K562 (cell line): ENCODE measurements around the gene ZDHHC14. TPM values are rescaled to one million over a fixed set of nuclear protein-coding genes. Genes with fewer than 3 reads are reported as not detected.

Experiments
- ARID1B ChIP-seq: fragments of 450-650 bp; IDR thresholded peaks from 2 replicates; pipeline ENCODE4 v1.6.1; 2016; ENCODE audit warnings: antibody characterized with exemption, mild to moderate bottlenecking, inconsistent platforms
- BHLHE40 ChIP-seq: IDR thresholded peaks from 2 replicates; pipeline ENCODE4 v1.6.1; 2011; ENCODE audit warnings: low read length, improper control_type of control experiment
- CAMTA2 ChIP-seq: fragments of 250-450 bp; sonication (Bioruptor Pico); conservative IDR thresholded peaks from 2 replicates; pipeline ENCODE4 v1.5.1; 2022
- CCNT2 ChIP-seq: IDR thresholded peaks from 2 replicates; pipeline ENCODE4 v1.6.1; 2011; ENCODE audit warnings: borderline replicate concordance, low read depth, mild to moderate bottlenecking, moderate library complexity, mixed read lengths, low read length; ENCODE audit not compliant: insufficient read length; ENCODE audit errors: extremely low read depth
- CTBP1 ChIP-seq: fragments of 450-650 bp; IDR thresholded peaks from 2 replicates; pipeline ENCODE4 v1.6.1; 2016; ENCODE audit warnings: borderline replicate concordance
- FOSL1 ChIP-seq: fragments of 200-800 bp; sonication (Bioruptor generic); conservative IDR thresholded peaks from 2 replicates; pipeline ENCODE4 v1.6.1; 2016; ENCODE audit warnings: missing genetic modification characterization, missing compliant biosample characterization
- GATA2 ChIP-seq: sonication (generic); formaldehyde crosslinking; IDR thresholded peaks from 2 replicates; pipeline ENCODE4 v1.4.0; 2020; ENCODE audit warnings: mild to moderate bottlenecking, missing genetic modification reagents
- HNRNPL ChIP-seq: fragments of 200-400 bp; formaldehyde crosslinking; IDR thresholded peaks from 2 replicates; pipeline ENCODE4 v1.6.1; 2017; ENCODE audit warnings: low read depth, mild to moderate bottlenecking, low read length
- LEF1 ChIP-seq: fragments of 450-650 bp; IDR thresholded peaks from 2 replicates; pipeline ENCODE4 v1.6.1; 2016; ENCODE audit warnings: mild to moderate bottlenecking
- MEIS2 ChIP-seq: fragments of 450-650 bp; IDR thresholded peaks from 2 replicates; pipeline ENCODE4 v1.6.1; 2014; ENCODE audit warnings: mild to moderate bottlenecking; ENCODE audit not compliant: partially characterized antibody
- MTA2 ChIP-seq: fragments of 450-650 bp; IDR thresholded peaks from 2 replicates; pipeline ENCODE4 v1.6.1; 2016; ENCODE audit warnings: low read depth
- NCOA1 ChIP-seq: fragments of 450-650 bp; IDR thresholded peaks from 2 replicates; pipeline ENCODE4 v1.6.1; 2016; ENCODE audit warnings: low read depth
- PCBP2 ChIP-seq: fragments of 200-400 bp; formaldehyde crosslinking; IDR thresholded peaks from 2 replicates; pipeline ENCODE4 v1.6.1; 2018; ENCODE audit warnings: low read length, low read depth, mild to moderate bottlenecking, moderate library complexity; ENCODE audit not compliant: poor library complexity, severe bottlenecking
- SIN3A ChIP-seq, 2 experiments: fragments of 150-350 bp in 1 of 2; IDR thresholded peaks; 2 replicates each; pipeline ENCODE4 v1.6.1; 2011 to 2016; ENCODE audit warnings: borderline replicate concordance in 2 of 2, low read depth in 2 of 2, low read length in 2 of 2, mild to moderate bottlenecking in 2 of 2, moderate library complexity in 2 of 2; ENCODE audit not compliant: control insufficient read depth in 1 of 2
- SP2 ChIP-seq: IDR thresholded peaks from 2 replicates; pipeline ENCODE4 v1.6.1; 2011; ENCODE audit warnings: mild to moderate bottlenecking, low read depth, low read length, moderate library complexity; ENCODE audit not compliant: poor library complexity, severe bottlenecking; ENCODE audit errors: extremely low read depth
- TBL1XR1 ChIP-seq, 2 experiments: IDR thresholded peaks; 2 replicates each; pipeline ENCODE4 v1.6.1; 2012; ENCODE audit warnings: improper control_type of control experiment in 2 of 2, low read length in 2 of 2, mild to moderate bottlenecking in 1 of 2
- TCF3 ChIP-seq: sonication (generic); formaldehyde crosslinking; IDR thresholded peaks from 2 replicates; pipeline ENCODE4 v1.4.0; 2020; ENCODE audit warnings: mild to moderate bottlenecking, missing genetic modification reagents
- TEAD4 ChIP-seq, 2 experiments: sonication (generic) in 1 of 2; formaldehyde crosslinking in 1 of 2; IDR thresholded peaks; 2 replicates each; pipeline versions ENCODE4 v1.6.1 to v1.8.0; 2012 to 2022; ENCODE audit warnings: borderline replicate concordance in 1 of 2, inconsistent platforms in 1 of 2, low read length in 1 of 2, mild to moderate bottlenecking in 1 of 2, missing genetic modification reagents in 1 of 2
- VEZF1 ChIP-seq: fragments of 200-800 bp; sonication (Bioruptor generic); IDR thresholded peaks from 2 replicates; pipeline ENCODE4 v1.6.1; 2017; ENCODE audit warnings: missing genetic modification characterization, missing compliant biosample characterization
- ZFP36 ChIP-seq: fragments of 150-350 bp; IDR thresholded peaks from 2 replicates; pipeline ENCODE4 v1.6.1; 2018; ENCODE audit warnings: low read length, low read depth; ENCODE audit not compliant: partially characterized antibody
- ZNF592 ChIP-seq: fragments of 450-650 bp; IDR thresholded peaks from 2 replicates; pipeline ENCODE4 v1.6.1; 2017; ENCODE audit warnings: antibody characterized with exemption, mild to moderate bottlenecking
- ZSCAN32 ChIP-seq: fragments of 450-650 bp; formaldehyde crosslinking; IDR thresholded peaks from 2 replicates; pipeline ENCODE4 v1.4.0; 2020; ENCODE audit warnings: mild to moderate bottlenecking, moderate library complexity
- polyA plus RNA-seq, 8 experiments: library from polyadenylated mRNA; depleted of rRNA in 4 of 8; stranded (reverse) in 5 of 8; unstranded in 3 of 8; fragments of >200 nt; fragmentation: Nextera tagmentation in 2 of 8; fragmentation: Illumina TruSeq in 1 of 8; extraction: Ambion mirVana in 2 of 8; extraction: Trizol in 1 of 8; gene quantifications; 2 replicates each; pipeline versions ENCODE4 v1.2.1 to v1.2.3, GENCODE V29; 2011 to 2014; ENCODE audit warnings: inconsistent platforms in 1 of 8, missing spikeins in 1 of 8
- total RNA-seq, 7 experiments: library from RNA; depleted of rRNA in 6 of 7; stranded (reverse); fragments of >200 nt in 6 of 7; fragmentation: Illumina TruSeq in 2 of 7; extraction: Trizol in 2 of 7; gene quantifications; 2 replicates each; pipeline versions ENCODE4 v1.2.1 to v1.2.3, GENCODE V29; 2011 to 2021; ENCODE audit warnings: low replicate concordance in 1 of 7

The ZDHHC14 gene
- total and polyA plus RNA-seq, 9 of the 15 experiments (the other 6 are each of a cell fraction or from before 2014, with no cell fraction given), result 0.92 to 23.1 (median 13.8) TPM

DNA sequence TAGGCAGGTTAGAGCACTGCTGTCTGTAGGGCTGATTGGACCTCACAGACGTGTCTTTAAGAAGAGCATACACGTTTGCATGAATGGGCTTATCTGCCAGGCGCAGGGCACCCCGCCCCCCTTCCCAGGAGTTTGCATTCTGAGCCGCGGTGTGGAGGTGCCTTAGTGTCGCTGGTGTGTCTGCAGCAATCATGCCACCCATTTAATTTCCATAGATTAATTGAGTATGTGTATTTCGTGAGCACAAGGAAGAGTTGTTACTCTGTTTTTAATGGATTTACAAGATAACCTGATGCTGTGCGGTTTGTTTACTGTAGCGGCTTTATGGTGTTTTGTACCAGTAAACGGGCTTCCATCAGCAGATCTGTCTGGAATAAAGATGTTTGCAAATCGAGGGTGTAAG is 107.7 kb downstream of the ZDHHC14 start (continued):
- TF ChIP-seq FOSL1 (tag), result peak; percentile 46; the same call in 1 of the 2 replicates
- no peak for TF ChIP-seq ZSCAN32 (CRISPR knock-in tag)
- 0 out of 2 replicates have a peak, but pooled peaks have one; percentile 41 for TF ChIP-seq NCOA1
- TF ChIP-seq LEF1, result peak; percentile 47; the same call in 1 of the 2 replicates
- TF ChIP-seq MTA2, result peak; percentile 61; the same call in 1 of the 2 replicates
- no peak for TF ChIP-seq SP2
- TF ChIP-seq BHLHE40, result peak; percentile 62; the same call in 1 of the 2 replicates
- no peak for TF ChIP-seq SIN3A (IDR thresholded peaks at IDR 0.05; ENCODE audit: borderline replicate concordance in 2 of 2, control insufficient read depth in 1 of 2, low read depth in 2 of 2, low read length in 2 of 2)
- peak; percentile 70 for TF ChIP-seq GATA2 (CRISPR knock-in tag)
- TF ChIP-seq CCNT2, result peak; percentile 30
- peak; percentile 94 for TF ChIP-seq VEZF1 (CRISPR knock-in tag)
- peak; percentile 71 for TF ChIP-seq ZNF592
- TF ChIP-seq ZFP36, result no peak
- TF ChIP-seq TCF3, result peak; percentile 90
- 0 out of 2 replicates have a peak, but pooled peaks have one; percentile 37 for TF ChIP-seq HNRNPL
- TF ChIP-seq ARID1B, result peak; percentile 93
- peak; percentile 77 for TF ChIP-seq CTBP1
- TF ChIP-seq PCBP2, result no peak
- no peak for TF ChIP-seq CAMTA2 (CRISPR knock-in tag)
- peak; percentile 30 for TF ChIP-seq MEIS2
- peak; percentile 83 for TF ChIP-seq TEAD4 (IDR thresholded peaks at IDR 0.05; ENCODE audit: low read length)
- TF ChIP-seq TEAD4 (CRISPR knock-in tag; IDR thresholded peaks at IDR 0.05; ENCODE audit: borderline replicate concordance), result no peak
- no peak; a peak in 1 of 4 replicates for TF ChIP-seq TBL1XR1 (IDR thresholded peaks at IDR 0.05; ENCODE audit: low read length in 2 of 2)
